Measurements from ENCODE around the gene DPP6.
"Not testable (repeated sequence)": the region's sequence is repeated elsewhere in the genome, so short reads cannot be mapped to it uniquely, and the experiment has no call there.

- TF ChIP-seq CTCF, POLR2A, POLR2AphosphoS5 (IDR thresholded peaks at IDR 0.05): not testable (repeated sequence)
Measured at GRCh38 chr7:154132617-154133016, 80.4 kb downstream of the DPP6 start.

Data from transverse colon (tissue), 4 donors.